GM12878 (cell line): ENCODE measurements around the gene DPAGT1. TPM values are rescaled to one million over a fixed set of nuclear protein-coding genes. Genes with fewer than 3 reads are reported as not detected.

Experiments used
- ATF3 ChIP-seq: IDR thresholded peaks from 2 replicates; pipeline ENCODE4 v1.6.1; 2011; ENCODE audit warnings: low read depth, mild to moderate bottlenecking, low read length, moderate library complexity, borderline replicate concordance; ENCODE audit errors: extremely low read depth
- BHLHE40 ChIP-seq, 2 experiments: fragments of 450-650 bp in 1 of 2; IDR thresholded peaks; 2 replicates each; pipeline ENCODE4 v1.6.1; 2011 to 2017; ENCODE audit warnings: low read depth in 2 of 2, borderline replicate concordance in 1 of 2, improper control_type of control experiment in 1 of 2, low read length in 1 of 2, mild to moderate bottlenecking in 1 of 2
- EZH2 ChIP-seq: IDR thresholded peaks from 2 replicates; pipeline ENCODE4 v1.6.1; 2012; ENCODE audit warnings: low read depth, mild to moderate bottlenecking, control low read depth, inconsistent platforms, low read length, borderline replicate concordance; ENCODE audit not compliant: control insufficient read depth
- FOS ChIP-seq: IDR thresholded peaks from 3 replicates; pipeline ENCODE4 v1.6.1; 2011; ENCODE audit warnings: borderline replicate concordance; ENCODE audit not compliant: insufficient read length; ENCODE audit errors: extremely low read depth
- FOXM1 ChIP-seq: IDR thresholded peaks from 2 replicates; pipeline ENCODE4 v1.6.1; 2012; ENCODE audit warnings: low read depth, mild to moderate bottlenecking, inconsistent platforms, low read length, moderate library complexity
- HSF1 ChIP-seq: fragments of 150-350 bp; IDR thresholded peaks from 2 replicates; pipeline ENCODE4 v1.6.1; 2014; ENCODE audit warnings: mild to moderate bottlenecking, low read depth, low read length
- IRF4 ChIP-seq: IDR thresholded peaks from 2 replicates; pipeline ENCODE4 v1.6.1; 2011; ENCODE audit warnings: low read depth, low read length
- NFYB ChIP-seq: IDR thresholded peaks from 2 replicates; pipeline ENCODE4 v1.6.1; 2011; ENCODE audit warnings: low read depth, mild to moderate bottlenecking, low read length, improper control_type of control experiment, moderate library complexity; ENCODE audit not compliant: insufficient read depth
- PKNOX1 ChIP-seq: fragments of 450-650 bp; IDR thresholded peaks from 2 replicates; pipeline ENCODE4 v1.6.1; 2016; ENCODE audit warnings: mild to moderate bottlenecking
- POLR2A ChIP-seq: IDR thresholded peaks from 2 replicates; pipeline ENCODE4 v1.6.1; 2011; ENCODE audit warnings: low read depth, mild to moderate bottlenecking, low read length
- POLR2AphosphoS5 ChIP-seq: IDR thresholded peaks from 2 replicates; pipeline ENCODE4 v1.6.1; 2011; ENCODE audit warnings: mild to moderate bottlenecking, low read length, inconsistent platforms
- POU2F2 ChIP-seq: IDR thresholded peaks from 3 replicates; pipeline ENCODE4 v1.6.1; 2011; ENCODE audit warnings: low read depth, mild to moderate bottlenecking, low read length, borderline replicate concordance
- RAD51 ChIP-seq: fragments of 450-650 bp; IDR thresholded peaks from 2 replicates; pipeline ENCODE4 v1.6.1; 2016; ENCODE audit warnings: moderate library complexity, mild to moderate bottlenecking, inconsistent platforms
- TCF3 ChIP-seq: IDR thresholded peaks from 2 replicates; pipeline ENCODE4 v1.6.1; 2012; ENCODE audit warnings: low read depth, mild to moderate bottlenecking, low read length, borderline replicate concordance; ENCODE audit not compliant: insufficient read depth
- YBX1 ChIP-seq: fragments of 450-650 bp; IDR thresholded peaks from 2 replicates; pipeline ENCODE4 v1.6.1; 2016; ENCODE audit warnings: antibody characterized with exemption
- ZBTB4 ChIP-seq: fragments of 450-650 bp; formaldehyde crosslinking; IDR thresholded peaks from 2 replicates; pipeline ENCODE4 v1.4.0; 2022; ENCODE audit warnings: mild to moderate bottlenecking, moderate library complexity
- ZZZ3 ChIP-seq: IDR thresholded peaks from 2 replicates; pipeline ENCODE4 v1.6.1; 2011; ENCODE audit warnings: low read depth; ENCODE audit not compliant: control insufficient read depth, insufficient read length
- polyA plus RNA-seq, 11 experiments: library from polyadenylated mRNA; depleted of rRNA in 4 of 11; unstranded in 6 of 11; stranded (reverse) in 5 of 11; fragments of >200 nt; fragmentation: Nextera tagmentation in 4 of 11; fragmentation: Illumina TruSeq in 1 of 11; extraction: Ambion mirVana in 4 of 11; extraction: Trizol in 1 of 11; gene quantifications; 1 replicate in 1 of 11; 2 replicates in 10 of 11; pipeline versions ENCODE4 v1.2.1 to v1.2.3, GENCODE V29; 2011 to 2016; ENCODE audit warnings: inconsistent platforms in 2 of 11, missing spikeins in 2 of 11, low read depth in 1 of 11
- total RNA-seq, 4 experiments: library from RNA; depleted of rRNA in 3 of 4; stranded (reverse); fragments of >200 nt in 3 of 4; fragmentation: Illumina TruSeq in 1 of 4; extraction: Trizol in 1 of 4; gene quantifications; 2 replicates each; pipeline versions ENCODE4 v1.2.1 to v1.2.3, GENCODE V29; 2013 to 2021
- TF ChIP-seq, protein P1 (sequence below): fragments of 450-650 bp; IDR thresholded peaks from 2 replicates; pipeline ENCODE4 v1.6.1; 2017; ENCODE audit warnings: mild to moderate bottlenecking, low read depth, inconsistent platforms; ENCODE audit not compliant: poor library complexity, severe bottlenecking
- TF ChIP-seq, protein P2 (sequence below): IDR thresholded peaks from 2 replicates; pipeline ENCODE4 v1.6.1; 2012; ENCODE audit warnings: low read depth, low read length, improper control_type of control experiment

DPAGT1 gene
- total and polyA plus RNA-seq, 10 of the 15 experiments (the other 5 are each of a cell fraction or from before 2014, with no cell fraction given) = 20.5 to 95.6 (median 54.3) TPM

DNA sequence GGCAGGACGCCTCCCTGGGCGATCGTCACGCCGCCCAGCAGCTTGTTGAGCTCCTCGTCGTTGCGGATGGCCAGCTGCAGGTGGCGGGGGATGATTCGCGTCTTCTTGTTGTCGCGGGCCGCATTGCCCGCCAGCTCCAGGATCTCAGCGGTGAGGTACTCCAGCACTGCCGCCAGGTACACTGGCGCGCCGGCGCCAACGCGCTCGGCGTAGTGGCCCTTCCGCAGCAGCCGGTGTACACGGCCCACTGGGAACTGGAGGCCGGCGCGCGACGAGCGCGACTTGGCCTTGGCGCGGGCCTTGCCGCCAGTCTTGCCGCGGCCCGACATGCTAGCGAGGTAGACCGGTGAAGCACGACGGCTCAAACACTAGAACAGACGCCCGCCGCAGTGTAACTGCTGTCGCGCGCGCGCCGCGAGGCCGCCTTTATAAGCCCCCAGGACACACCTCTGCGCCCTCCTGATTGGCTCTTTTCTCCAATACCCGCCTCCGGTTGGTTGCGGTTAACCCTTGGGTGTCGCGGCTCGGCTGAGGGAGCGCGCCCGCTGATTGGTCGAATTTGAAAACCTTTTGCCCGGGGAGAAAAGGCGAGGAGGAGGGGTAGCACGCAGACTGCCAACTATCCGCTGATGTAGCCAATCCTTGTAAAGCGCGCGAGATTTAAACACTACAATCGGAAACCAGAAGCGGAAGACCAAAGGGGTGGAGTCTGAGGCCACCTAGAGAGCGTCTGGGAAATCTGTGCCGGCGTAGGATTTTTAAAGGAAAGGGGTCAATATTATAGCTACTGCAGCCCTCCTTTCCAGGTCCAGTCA lies 6.4 kb downstream of the DPAGT1 start (continued):
- TF ChIP-seq, protein P1, sequence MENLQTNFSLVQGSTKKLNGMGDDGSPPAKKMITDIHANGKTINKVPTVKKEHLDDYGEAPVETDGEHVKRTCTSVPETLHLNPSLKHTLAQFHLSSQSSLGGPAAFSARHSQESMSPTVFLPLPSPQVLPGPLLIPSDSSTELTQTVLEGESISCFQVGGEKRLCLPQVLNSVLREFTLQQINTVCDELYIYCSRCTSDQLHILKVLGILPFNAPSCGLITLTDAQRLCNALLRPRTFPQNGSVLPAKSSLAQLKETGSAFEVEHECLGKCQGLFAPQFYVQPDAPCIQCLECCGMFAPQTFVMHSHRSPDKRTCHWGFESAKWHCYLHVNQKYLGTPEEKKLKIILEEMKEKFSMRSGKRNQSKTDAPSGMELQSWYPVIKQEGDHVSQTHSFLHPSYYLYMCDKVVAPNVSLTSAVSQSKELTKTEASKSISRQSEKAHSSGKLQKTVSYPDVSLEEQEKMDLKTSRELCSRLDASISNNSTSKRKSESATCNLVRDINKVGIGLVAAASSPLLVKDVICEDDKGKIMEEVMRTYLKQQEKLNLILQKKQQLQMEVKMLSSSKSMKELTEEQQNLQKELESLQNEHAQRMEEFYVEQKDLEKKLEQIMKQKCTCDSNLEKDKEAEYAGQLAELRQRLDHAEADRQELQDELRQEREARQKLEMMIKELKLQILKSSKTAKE = peak; percentile 71
- no peak for TF ChIP-seq ZBTB4 (CRISPR knock-in tag)
- TF ChIP-seq EZH2 = no peak
- TF ChIP-seq, protein P2, sequence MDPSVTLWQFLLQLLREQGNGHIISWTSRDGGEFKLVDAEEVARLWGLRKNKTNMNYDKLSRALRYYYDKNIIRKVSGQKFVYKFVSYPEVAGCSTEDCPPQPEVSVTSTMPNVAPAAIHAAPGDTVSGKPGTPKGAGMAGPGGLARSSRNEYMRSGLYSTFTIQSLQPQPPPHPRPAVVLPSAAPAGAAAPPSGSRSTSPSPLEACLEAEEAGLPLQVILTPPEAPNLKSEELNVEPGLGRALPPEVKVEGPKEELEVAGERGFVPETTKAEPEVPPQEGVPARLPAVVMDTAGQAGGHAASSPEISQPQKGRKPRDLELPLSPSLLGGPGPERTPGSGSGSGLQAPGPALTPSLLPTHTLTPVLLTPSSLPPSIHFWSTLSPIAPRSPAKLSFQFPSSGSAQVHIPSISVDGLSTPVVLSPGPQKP = peak; percentile 25; the same call in 1 of the 2 replicates
- TF ChIP-seq POLR2A = peak; percentile 100
- TF ChIP-seq NFYB = peak; percentile 100
- TF ChIP-seq YBX1 = no peak
- TF ChIP-seq IRF4 = no peak
- TF ChIP-seq TCF3 = peak; percentile 94; the same call in 1 of the 2 replicates
- TF ChIP-seq PKNOX1 = peak; percentile 91
- TF ChIP-seq FOS = peak; percentile 52
- peak; percentile 100 for TF ChIP-seq POLR2AphosphoS5
- TF ChIP-seq ATF3 = no peak
- TF ChIP-seq HSF1 = no peak
- TF ChIP-seq BHLHE40 (IDR thresholded peaks at IDR 0.05; ENCODE audit: borderline replicate concordance in 1 of 2, low read depth in 2 of 2, low read length in 1 of 2) = peak; percentile 10 to 54; a peak in 2 of 4 replicates
- no peak for TF ChIP-seq RAD51
- peak; percentile 98 for TF ChIP-seq POU2F2
- TF ChIP-seq FOXM1 = peak; percentile 96
- no peak for TF ChIP-seq ZZZ3
